ENCODE results near the gene FASN.

DNA sequence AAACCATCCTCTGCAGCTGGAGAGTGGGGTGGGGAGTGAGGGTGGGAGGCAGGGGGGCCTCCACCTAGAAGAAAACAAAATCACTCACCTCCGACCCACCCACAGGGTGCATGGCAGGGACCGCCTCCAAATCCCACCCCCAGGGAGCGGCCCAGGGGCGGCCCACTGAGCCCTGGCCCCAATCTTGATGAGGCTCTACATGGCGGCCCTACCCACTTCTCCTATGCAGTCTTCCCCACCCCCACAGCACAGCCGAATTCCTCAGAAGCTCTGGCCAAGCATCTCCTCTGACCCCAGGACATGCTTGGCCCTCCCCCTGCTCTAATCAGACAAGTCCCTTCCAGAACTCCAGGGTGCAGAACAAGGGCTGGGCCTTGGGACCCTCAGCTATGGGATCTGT is 18.2 kb upstream of the FASN start:
- TF ChIP-seq, protein P1, sequence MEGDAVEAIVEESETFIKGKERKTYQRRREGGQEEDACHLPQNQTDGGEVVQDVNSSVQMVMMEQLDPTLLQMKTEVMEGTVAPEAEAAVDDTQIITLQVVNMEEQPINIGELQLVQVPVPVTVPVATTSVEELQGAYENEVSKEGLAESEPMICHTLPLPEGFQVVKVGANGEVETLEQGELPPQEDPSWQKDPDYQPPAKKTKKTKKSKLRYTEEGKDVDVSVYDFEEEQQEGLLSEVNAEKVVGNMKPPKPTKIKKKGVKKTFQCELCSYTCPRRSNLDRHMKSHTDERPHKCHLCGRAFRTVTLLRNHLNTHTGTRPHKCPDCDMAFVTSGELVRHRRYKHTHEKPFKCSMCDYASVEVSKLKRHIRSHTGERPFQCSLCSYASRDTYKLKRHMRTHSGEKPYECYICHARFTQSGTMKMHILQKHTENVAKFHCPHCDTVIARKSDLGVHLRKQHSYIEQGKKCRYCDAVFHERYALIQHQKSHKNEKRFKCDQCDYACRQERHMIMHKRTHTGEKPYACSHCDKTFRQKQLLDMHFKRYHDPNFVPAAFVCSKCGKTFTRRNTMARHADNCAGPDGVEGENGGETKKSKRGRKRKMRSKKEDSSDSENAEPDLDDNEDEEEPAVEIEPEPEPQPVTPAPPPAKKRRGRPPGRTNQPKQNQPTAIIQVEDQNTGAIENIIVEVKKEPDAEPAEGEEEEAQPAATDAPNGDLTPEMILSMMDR (conservative IDR thresholded peaks at IDR 0.05; ENCODE audit: low read length): no peak
- no peak for TF ChIP-seq EZH2phosphoT487 (IDR thresholded peaks at IDR 0.05; ENCODE audit: borderline replicate concordance)
